Suprapubic skin (tissue), 4 donors: Measurements from ENCODE around the gene ANKRD13A. TPM values are rescaled to one million over a fixed set of nuclear protein-coding genes. Genes with fewer than 3 reads are reported as not detected.

Source experiments
- DNase-seq, 2 donors: peaks; one replicate each; pipeline ENCODE4 v3.0.0-alpha.2; 2019; ENCODE audit warnings: low spot score in 2 of 2
- H3K27ac ChIP-seq: fragments of 200-600 bp; sonication (generic); one replicate; pipeline ENCODE4 v1.5.1; 2019
- H3K27me3 ChIP-seq: fragments of 200-600 bp; sonication (generic); one replicate; pipeline ENCODE4 v1.5.1; 2019
- H3K36me3 ChIP-seq: fragments of 200-600 bp; sonication (generic); one replicate; pipeline ENCODE4 v1.5.1; 2019
- H3K4me1 ChIP-seq: fragments of 200-600 bp; sonication (generic); one replicate; pipeline ENCODE4 v1.5.1; 2019
- H3K4me3 ChIP-seq: fragments of 200-600 bp; sonication (generic); one replicate; pipeline ENCODE4 v1.5.1; 2019; ENCODE audit warnings: mild to moderate bottlenecking
- H3K9me3 ChIP-seq: fragments of 200-600 bp; sonication (generic); one replicate; pipeline ENCODE4 v1.5.1; 2019
- EP300 ChIP-seq: sonication (generic); formaldehyde crosslinking; IDR thresholded peaks from one replicate; pipeline ENCODE4 v1.6.1; 2017; ENCODE audit warnings: antibody characterized with exemption
- POLR2A ChIP-seq, 2 donors: fragments of 450-650 bp; IDR thresholded peaks; one replicate each; pipeline ENCODE4 v1.6.1; 2017; ENCODE audit warnings: antibody characterized with exemption in 2 of 2, mild to moderate bottlenecking in 2 of 2, moderate library complexity in 2 of 2
- POLR2AphosphoS5 ChIP-seq, 3 donors: sonication (generic); formaldehyde crosslinking; IDR thresholded peaks; one replicate each; pipeline ENCODE4 v1.6.1; 2017; ENCODE audit warnings: antibody characterized with exemption in 3 of 3
- WGBS: methylation state at CpG from one replicate; pipeline ENCODE4 v1.1.5; 2018; 5-methylcytosine and 5-hydroxymethylcytosine counted together
- total RNA-seq, 4 donors: library from RNA; depleted of rRNA; stranded (reverse); fragments of >200 nt; gene quantifications; one replicate each; pipeline ENCODE4 v1.1.0, GENCODE V29; 2016
- TF ChIP-seq, protein P1 (sequence below), 2 donors: fragments of 200-600 bp in 1 of 2; fragments of 450-650 bp in 1 of 2; sonication (generic) in 1 of 2; IDR thresholded peaks; one replicate each; pipeline ENCODE4 v1.5.1; 2016 to 2019; ENCODE audit warnings: antibody characterized with exemption in 2 of 2, mild to moderate bottlenecking in 1 of 2, moderate library complexity in 1 of 2

Gene ANKRD13A
- total RNA-seq, 4 donors from 2014 or later, result 104 to 161 (median 114) TPM

- Histone ChIP-seq H3K4me3 (no peak overlapping the region), H3K4me1 (no peaks in the 10 kb centered on the region), H3K36me3 (peaks cover 55% of the 10 kb centered on the region), H3K27me3 (no peaks in the 10 kb centered on the region), H3K27ac (no peak overlapping the region), H3K9me3 (no peaks in the 10 kb centered on the region)
- WGBS, result 85% methylated on average over 4 of the region's 4 CpGs
- DNase-seq, result no peak
- no peak for TF ChIP-seq POLR2A (IDR thresholded peaks at IDR 0.05)
- no peak for TF ChIP-seq POLR2AphosphoS5 (IDR thresholded peaks at IDR 0.05)
- no peak for TF ChIP-seq EP300
- TF ChIP-seq, protein P1, sequence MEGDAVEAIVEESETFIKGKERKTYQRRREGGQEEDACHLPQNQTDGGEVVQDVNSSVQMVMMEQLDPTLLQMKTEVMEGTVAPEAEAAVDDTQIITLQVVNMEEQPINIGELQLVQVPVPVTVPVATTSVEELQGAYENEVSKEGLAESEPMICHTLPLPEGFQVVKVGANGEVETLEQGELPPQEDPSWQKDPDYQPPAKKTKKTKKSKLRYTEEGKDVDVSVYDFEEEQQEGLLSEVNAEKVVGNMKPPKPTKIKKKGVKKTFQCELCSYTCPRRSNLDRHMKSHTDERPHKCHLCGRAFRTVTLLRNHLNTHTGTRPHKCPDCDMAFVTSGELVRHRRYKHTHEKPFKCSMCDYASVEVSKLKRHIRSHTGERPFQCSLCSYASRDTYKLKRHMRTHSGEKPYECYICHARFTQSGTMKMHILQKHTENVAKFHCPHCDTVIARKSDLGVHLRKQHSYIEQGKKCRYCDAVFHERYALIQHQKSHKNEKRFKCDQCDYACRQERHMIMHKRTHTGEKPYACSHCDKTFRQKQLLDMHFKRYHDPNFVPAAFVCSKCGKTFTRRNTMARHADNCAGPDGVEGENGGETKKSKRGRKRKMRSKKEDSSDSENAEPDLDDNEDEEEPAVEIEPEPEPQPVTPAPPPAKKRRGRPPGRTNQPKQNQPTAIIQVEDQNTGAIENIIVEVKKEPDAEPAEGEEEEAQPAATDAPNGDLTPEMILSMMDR (IDR thresholded peaks at IDR 0.05), result no peak
These were observed 13.4 kb downstream of the ANKRD13A start for GRCh38 chr12:110012659-110013058.

GRCh38 chr12:110015132-110015531 lies 15.9 kb downstream of the ANKRD13A start:
- no peaks in the 10 kb centered on the region for H3K9me3 ChIP-seq
- TF ChIP-seq POLR2AphosphoS5 (IDR thresholded peaks at IDR 0.05), result no peak
- no peak for TF ChIP-seq EP300
- no peak for TF ChIP-seq POLR2A (IDR thresholded peaks at IDR 0.05)
- TF ChIP-seq, protein P1 (IDR thresholded peaks at IDR 0.05), result no peak
- H3K4me1 ChIP-seq, result no peaks in the 10 kb centered on the region
- no peak overlapping the region for H3K4me3 ChIP-seq
- H3K27ac ChIP-seq, result no peak overlapping the region
- H3K36me3 ChIP-seq, result peaks cover 77% of the 10 kb centered on the region
- WGBS, result 78% methylated on average over 2 of the region's 2 CpGs
- DNase-seq, result no peak
- H3K27me3 ChIP-seq, result no peaks in the 10 kb centered on the region

GRCh38 chr12:110020956-110021355 lies 21.7 kb downstream of the ANKRD13A start:
- no peaks in the 10 kb centered on the region for H3K9me3 ChIP-seq
- H3K27ac ChIP-seq, result no peak overlapping the region
- WGBS, result 77% methylated on average over 4 of the region's 4 CpGs
- DNase-seq, result no peak
- H3K36me3 ChIP-seq, result peaks cover 73% of the 10 kb centered on the region
- H3K27me3 ChIP-seq, result no peaks in the 10 kb centered on the region
- peaks cover 19% of the 10 kb centered on the region for H3K4me1 ChIP-seq
- H3K4me3 ChIP-seq, result no peak overlapping the region
- TF ChIP-seq, protein P1 (IDR thresholded peaks at IDR 0.05), result no peak
- TF ChIP-seq POLR2A (IDR thresholded peaks at IDR 0.05) (no peak), POLR2AphosphoS5 (IDR thresholded peaks at IDR 0.05) (no peak), EP300 (no peak)

DNA sequence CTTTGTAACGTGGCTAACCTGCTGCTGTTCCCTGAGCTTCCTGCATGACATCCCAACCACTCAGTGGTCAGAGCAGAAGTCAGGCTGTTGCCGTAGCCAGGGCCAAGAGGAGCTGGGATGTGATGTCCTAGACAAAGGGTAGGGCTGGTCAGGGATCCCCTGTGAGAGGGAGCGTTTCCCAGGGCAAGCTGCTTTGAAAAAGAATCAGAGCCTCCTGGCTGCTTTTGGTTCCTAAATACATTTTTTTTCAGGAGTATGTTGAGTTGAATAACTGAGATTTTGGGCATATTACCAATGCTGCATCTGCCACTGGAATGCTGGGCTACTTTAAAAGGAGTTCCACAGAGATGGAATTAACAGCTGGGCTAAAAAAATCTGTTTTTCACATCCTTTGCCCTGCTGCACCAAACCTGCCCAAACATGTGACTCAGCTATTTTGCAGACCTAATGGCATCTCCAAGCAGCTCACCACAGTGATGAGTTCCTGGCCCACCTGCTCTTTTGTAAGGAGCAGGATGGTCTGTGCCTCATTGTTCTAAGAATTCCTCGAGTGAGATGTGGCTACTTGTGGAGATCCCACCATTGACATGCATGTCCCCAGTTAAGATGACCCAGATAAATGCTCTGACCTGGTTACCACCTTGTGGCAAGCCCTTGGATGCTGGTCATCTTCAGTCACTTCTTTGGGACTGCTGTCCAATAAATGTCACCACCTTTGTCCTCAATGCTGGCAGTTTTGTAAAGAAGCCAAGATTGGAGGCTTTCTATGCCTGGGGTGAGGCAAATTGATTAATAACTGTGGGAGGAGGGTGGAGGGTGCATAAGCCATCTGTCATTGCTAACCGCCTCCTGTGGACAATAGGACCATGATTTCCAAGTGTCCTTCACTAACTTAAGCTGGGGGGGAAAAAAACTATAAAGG lies 24.1 kb downstream of the ANKRD13A start:
- 76% methylated on average over 5 of the region's 5 CpGs for WGBS

DNA sequence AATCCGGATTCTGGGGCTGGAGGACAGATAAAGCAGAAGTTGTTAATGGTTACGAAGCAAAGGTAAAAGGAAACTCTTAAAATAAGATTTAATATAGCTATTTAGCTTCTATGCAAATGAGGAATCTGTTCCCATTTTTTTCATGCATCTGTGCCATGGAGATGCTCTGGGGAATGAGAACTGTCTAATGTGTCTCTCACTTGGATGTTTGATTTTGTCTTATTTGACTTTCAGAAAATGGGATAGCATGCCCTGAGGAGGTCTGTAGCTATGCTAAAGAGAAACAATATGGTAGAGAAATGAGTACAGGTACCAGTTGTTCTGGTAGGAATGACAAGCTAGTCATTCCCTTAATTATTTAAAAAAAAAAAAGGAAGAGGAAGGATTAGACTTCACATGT lies 24.8 kb downstream of the ANKRD13A start:
- H3K4me3 ChIP-seq, result no peak overlapping the region
- H3K27ac ChIP-seq, result no peak overlapping the region
- no peaks in the 10 kb centered on the region for H3K27me3 ChIP-seq
- TF ChIP-seq POLR2AphosphoS5 (IDR thresholded peaks at IDR 0.05) (no peak), EP300 (no peak), POLR2A (IDR thresholded peaks at IDR 0.05) (no peak)
- TF ChIP-seq, protein P1 (IDR thresholded peaks at IDR 0.05), result no peak
- peaks cover 74% of the 10 kb centered on the region for H3K36me3 ChIP-seq
- H3K9me3 ChIP-seq, result no peaks in the 10 kb centered on the region
- WGBS, result 90% methylated on average over 2 of the region's 2 CpGs
- no peak for DNase-seq
- H3K4me1 ChIP-seq, result peaks cover 19% of the 10 kb centered on the region

More for the DNA sequence above, 24.1 kb downstream of the ANKRD13A start:
- H3K4me3 ChIP-seq, result no peak overlapping the region
- no peaks in the 10 kb centered on the region for H3K27me3 ChIP-seq
- TF ChIP-seq POLR2AphosphoS5 (IDR thresholded peaks at IDR 0.05), result no peak
- TF ChIP-seq POLR2A (IDR thresholded peaks at IDR 0.05), result no peak
- TF ChIP-seq, protein P1 (IDR thresholded peaks at IDR 0.05), result no peak
- no peak for TF ChIP-seq EP300
- no peak for DNase-seq
- no peak overlapping the region for H3K27ac ChIP-seq
- peaks cover 19% of the 10 kb centered on the region for H3K4me1 ChIP-seq
- no peaks in the 10 kb centered on the region for H3K9me3 ChIP-seq
- peaks cover 74% of the 10 kb centered on the region for H3K36me3 ChIP-seq
